GM12865 (cell line): ENCODE measurements around the gene GOLGA3.
"Not testable (repeated sequence)": the region's sequence is repeated elsewhere in the genome, so short reads cannot be mapped to it uniquely, and the experiment has no call there.

Experiments used
- DNase-seq: peaks from one replicate; pipeline ENCODE4 v3.0.0; 2010; ENCODE audit warnings: low read depth
- H3K4me3 ChIP-seq: 2 replicates; pipeline ENCODE4 v1.5.1; 2011; ENCODE audit warnings: mild to moderate bottlenecking, low read depth, low read length, control low read depth
- TF ChIP-seq, protein P1 (sequence below): IDR thresholded peaks from 2 replicates; pipeline ENCODE4 v1.5.1; 2011; ENCODE audit warnings: low read length, control low read depth, low read depth, inconsistent platforms; ENCODE audit not compliant: insufficient read depth; ENCODE audit errors: missing control alignments

GOLGA3 gene

DNA sequence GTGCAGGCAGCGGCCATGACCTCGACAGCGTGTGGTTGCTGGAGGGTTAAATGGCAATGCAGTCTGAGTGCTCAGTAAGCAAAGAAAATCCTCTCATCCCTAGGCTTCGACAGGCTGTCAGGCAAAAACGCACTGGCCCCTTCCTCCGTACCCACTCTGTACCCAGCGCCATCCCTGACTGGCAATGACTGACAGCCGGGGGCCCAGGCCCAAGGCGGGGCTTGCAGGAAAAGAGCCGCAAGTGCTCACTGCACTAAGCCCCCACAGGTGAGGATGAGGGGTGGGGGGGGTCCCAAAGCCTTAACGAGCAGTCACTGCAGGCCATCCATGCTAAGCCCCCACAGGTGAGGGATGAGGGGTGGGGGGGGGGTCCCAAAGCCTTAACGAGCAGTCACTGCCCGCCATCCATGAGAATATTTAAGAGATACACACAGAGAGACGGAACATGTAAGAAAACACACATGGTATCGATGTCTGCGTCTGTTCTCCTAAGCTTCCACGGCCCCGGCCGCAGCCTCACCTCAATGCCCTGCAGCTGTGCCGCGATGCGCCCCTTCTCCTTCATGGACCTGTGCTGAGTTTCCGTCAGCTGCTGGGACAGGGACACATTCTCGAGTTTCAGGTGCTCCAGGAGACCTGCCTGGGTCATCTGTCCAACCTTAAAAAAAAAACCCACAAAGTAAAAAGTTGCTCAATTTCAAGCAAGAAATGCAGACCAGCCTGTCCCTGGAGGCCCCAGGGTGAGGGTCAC lies 30.7 kb downstream of the GOLGA3 start:
- TF ChIP-seq, protein P1, sequence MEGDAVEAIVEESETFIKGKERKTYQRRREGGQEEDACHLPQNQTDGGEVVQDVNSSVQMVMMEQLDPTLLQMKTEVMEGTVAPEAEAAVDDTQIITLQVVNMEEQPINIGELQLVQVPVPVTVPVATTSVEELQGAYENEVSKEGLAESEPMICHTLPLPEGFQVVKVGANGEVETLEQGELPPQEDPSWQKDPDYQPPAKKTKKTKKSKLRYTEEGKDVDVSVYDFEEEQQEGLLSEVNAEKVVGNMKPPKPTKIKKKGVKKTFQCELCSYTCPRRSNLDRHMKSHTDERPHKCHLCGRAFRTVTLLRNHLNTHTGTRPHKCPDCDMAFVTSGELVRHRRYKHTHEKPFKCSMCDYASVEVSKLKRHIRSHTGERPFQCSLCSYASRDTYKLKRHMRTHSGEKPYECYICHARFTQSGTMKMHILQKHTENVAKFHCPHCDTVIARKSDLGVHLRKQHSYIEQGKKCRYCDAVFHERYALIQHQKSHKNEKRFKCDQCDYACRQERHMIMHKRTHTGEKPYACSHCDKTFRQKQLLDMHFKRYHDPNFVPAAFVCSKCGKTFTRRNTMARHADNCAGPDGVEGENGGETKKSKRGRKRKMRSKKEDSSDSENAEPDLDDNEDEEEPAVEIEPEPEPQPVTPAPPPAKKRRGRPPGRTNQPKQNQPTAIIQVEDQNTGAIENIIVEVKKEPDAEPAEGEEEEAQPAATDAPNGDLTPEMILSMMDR: no peak
- H3K4me3 ChIP-seq: no peak overlapping the region
- no peak for DNase-seq

DNA sequence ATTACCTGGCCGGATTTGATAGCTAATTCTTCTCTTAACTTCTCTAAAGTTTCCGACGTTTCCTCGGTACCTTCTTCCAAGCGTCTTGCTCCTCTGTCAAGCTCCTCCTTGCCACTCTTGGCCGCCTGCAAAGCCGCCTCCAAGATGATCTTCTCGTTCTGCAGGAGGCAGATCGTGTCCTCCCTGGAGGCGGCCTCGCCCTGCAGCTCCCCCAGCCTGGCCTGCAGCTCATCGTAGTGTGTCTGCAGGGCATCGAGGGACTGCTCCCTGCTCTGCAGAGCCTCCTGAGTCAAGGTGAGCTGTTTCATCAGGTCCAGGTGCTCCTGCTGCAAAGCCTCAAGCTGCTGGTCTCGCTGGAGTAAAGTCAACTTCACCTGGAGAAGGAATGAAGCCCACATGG lies 32.8 kb downstream of the GOLGA3 start:
- TF ChIP-seq, protein P1: no peak
- no peak overlapping the region for H3K4me3 ChIP-seq

DNA sequence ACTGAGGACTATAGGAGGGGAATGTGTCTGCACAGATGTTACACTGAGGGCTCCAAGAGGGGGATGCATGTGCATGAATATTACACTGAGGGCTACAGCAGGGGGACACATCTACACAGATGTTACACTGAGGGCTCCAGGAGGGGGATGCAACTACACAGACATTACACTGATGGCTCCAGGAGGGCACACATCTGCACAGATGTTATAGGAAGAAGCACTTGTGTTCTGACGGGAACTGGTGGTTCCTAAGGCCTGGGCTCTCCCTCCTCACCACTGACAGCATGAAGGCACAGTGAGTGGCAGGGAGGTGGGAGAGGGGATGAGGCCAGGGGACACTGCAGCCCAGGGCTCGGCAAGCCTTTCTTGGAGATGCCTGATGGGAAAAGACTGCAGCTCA lies 36.7 kb downstream of the GOLGA3 start:
- not testable (repeated sequence) for DNase-seq

More for the DNA sequence above, 32.8 kb downstream of the GOLGA3 start:
- no peak for DNase-seq

DNA sequence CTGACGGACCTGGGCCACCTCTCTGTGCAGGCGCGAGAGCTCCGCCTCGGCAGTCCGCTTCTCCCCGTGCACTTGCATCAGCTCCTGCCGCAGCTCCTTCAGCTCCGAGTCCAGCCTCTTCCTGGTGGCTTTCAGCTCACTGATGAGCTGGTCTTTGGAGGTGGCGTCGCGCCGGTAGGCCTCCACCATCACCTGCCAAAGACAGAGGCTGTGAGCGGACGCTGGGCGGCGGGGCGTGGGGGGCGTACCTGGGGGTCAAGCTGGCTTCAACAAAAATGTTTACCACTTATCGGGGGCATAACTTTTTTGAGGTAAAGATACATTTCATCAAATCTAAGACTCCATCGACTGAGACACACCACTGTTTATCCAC lies 39.6 kb downstream of the GOLGA3 start:
- no peak for DNase-seq
- no peak overlapping the region for H3K4me3 ChIP-seq
- TF ChIP-seq, protein P1: no peak

More for the DNA sequence above, 36.7 kb downstream of the GOLGA3 start:
- H3K4me3 ChIP-seq: not testable (repeated sequence)

DNA sequence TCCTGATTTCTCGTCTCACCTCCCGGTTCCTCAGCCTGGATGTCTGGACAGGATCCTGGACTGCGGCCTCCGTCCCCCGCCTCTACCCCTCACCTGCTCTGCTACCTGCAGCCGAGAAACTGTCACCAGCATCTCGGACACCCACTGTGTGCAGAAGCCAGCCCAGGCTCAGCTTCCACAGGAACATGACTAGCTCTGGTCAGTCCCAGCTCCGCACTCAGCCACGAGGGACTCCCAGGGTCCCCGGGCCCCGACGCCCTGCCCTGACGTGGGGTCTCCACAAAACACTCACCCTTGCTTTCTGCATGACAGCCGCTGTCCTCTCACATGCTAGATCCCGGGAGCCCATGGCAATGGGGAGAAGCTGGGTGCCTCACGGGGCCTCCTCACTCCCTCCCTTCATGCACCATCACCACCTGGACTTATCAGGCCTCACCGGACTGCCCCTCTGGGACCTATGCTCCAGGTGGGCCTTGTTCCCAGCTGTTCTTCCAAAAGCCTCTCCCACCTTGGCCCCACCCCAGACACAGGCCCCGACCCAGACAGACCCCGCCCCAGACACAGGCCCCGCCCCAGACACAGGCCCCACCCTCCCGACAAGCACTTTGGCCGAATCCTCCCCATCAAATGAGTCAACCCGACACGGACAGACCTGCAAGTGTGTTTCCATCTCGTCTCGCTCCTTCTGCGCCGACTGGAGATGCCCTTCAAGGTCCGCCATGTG lies 40.1 kb downstream of the GOLGA3 start:
- no peak for DNase-seq
- TF ChIP-seq, protein P1: no peak

DNA sequence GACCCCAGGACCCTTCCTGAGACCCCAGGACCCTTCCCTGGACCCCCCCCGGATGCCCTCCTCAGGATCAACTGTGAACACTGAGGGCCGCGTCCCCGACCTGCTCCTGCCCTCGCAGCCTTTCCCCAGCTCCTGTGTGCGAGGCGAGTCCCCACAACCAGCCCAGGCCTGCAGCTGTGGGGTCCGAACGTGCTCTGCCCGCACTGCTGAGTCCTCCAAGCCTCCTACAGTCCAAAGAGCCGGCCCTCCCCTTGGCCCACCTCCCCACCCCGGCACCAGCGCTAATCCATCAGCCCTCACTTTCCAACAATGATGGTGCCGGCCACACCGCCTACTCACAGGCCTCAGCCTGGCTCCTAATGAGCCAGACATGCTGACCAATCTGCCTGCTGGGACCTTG lies 40.8 kb downstream of the GOLGA3 start:
- H3K4me3 ChIP-seq: no peak overlapping the region
- DNase-seq: no peak
- TF ChIP-seq, protein P1: no peak

More for the DNA sequence above, 40.1 kb downstream of the GOLGA3 start:
- no peak overlapping the region for H3K4me3 ChIP-seq

DNA sequence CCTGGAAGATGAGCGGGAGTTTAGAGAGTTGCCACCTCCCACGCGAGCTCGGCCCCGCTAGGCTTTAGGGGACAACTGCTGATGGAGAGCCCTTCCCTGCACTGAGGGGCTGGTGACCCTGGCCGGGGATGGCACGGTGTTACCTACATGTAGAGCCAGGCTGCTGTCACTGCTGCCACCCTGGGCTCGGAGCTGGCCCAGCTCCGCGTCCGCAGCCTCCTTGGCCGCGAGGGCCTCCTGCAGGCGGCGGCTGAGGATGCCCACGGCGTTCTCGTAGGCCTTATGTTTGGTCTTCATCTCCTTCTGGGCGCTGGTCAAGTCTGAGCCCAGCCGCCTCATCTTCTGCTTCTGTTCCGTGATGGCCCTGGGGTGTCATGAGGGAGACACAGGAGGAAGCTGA lies 42.5 kb downstream of the GOLGA3 start:
- DNase-seq: no peak
- TF ChIP-seq, protein P1: no peak
- H3K4me3 ChIP-seq: no peak overlapping the region
